Activated CD4-positive, alpha-beta T cell treated with anti-CD3 and anti-CD28 coated beads for 1 hour (primary cell): Measurements from ENCODE around the gene PHACTR2.
"Not testable (repeated sequence)": the region's sequence is repeated elsewhere in the genome, so short reads cannot be mapped to it uniquely, and the experiment has no call there.

Experiments
- DNase-seq: peaks from one replicate; pipeline ENCODE4 v3.0.0-alpha.2; 2020

Gene PHACTR2

GRCh38 chr6:143700684-143701348, 23.1 kb downstream of the PHACTR2 start:
- no peak for DNase-seq

DNA sequence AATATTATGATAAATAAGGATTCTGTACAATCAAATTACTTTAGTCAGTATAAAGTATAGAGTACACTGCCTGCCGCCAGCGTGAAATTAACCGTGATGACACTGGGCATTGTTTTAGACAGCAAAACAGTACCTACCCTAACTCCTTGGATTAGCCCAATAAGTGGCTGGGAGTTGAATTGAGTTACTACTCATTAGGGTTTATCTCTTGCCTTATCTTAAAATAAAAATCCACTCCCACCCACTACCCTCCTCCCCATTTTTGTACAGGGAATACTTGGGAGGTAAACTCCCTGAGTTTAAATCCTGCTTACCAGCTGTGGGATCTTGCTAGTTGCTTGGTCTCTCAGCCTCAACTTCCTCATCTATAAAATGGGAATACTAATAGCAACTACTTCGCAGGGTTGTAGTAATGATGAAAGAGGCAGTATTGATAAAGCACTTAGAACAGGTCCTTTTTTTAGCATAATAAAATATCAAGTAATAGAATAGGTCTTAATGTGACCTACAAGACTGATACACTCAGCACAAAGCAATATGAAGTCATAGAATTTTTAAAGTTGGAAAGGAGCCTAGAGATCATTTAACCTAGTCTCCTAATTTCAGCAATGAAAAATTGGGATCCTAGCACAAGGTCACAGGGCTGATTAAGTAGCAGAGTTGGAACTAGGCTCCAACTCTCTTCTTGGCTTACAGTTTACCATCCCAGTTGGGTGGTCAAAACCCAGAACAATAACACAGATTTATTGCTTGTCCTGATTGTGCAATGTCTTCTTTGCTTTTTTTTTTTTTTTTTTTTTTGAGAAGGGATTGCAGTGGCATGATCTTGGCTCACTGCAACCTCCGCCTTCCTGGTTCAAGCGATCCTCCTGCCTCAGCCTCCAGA, 23.8 kb downstream of the PHACTR2 start:
- no peak for DNase-seq

DNA sequence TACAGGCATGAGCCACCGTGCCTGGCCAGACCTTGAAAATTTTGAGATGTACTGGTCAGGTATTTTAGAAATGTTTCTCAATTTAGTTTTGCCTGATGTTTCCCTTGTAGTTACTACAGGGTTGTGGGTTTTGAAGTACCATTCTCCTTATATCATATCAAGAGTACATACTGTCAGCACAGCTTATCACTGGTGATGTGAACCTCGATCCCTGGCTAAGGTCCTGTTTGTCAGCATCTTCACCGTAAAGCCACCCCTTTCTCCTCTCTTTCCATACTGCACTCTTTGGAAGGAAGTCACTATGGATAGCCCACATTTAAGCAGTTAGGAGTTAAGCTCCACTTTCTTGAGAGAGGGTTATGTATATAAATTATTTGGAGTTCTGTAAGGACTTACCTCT, 27.8 kb downstream of the PHACTR2 start:
- no peak for DNase-seq

GRCh38 chr6:143707697-143708096, 29.9 kb downstream of the PHACTR2 start:
- DNase-seq = no peak

- no peak for DNase-seq
Observed at GRCh38 chr6:143708889-143709288, 31.1 kb downstream of the PHACTR2 start.

DNA sequence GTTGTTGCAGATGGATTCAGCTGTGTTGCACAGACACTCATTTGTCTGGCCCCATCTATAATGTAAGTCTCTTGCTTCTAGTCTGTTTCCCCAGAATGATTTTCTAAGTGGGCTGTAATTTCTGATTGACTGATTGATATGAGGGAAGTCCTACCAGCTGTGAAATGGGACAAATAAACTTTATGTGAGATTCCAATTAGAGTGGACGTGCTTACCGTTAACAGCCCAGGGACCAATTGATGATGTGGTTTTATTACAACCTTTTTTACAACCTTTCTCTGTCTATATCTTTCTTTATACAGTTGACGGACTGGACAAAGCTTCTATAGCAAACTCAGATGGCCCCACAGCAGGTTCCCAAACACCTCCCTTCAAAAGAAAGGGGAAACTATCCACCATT, 33.9 kb downstream of the PHACTR2 start:
- DNase-seq = no peak

DNA sequence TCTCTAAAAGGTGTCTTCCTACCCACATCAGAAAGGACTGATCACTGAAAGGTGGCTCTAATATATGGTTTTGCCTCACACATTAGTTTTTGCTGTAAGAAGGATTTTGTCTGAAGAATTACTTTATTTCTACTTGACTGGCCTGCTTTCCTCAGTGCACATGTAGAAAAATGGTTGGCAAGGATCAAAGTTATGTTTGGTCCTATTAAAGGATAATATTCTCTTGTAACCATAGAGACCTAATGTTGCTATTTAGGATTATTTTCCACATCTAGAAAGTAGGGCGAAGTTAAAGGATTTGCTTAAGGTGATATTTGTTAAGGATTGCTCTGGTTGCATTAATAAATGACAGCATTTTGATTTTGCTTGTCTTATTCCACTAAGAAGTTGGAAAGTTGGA, 40.7 kb downstream of the PHACTR2 start:
- no peak for DNase-seq

DNA sequence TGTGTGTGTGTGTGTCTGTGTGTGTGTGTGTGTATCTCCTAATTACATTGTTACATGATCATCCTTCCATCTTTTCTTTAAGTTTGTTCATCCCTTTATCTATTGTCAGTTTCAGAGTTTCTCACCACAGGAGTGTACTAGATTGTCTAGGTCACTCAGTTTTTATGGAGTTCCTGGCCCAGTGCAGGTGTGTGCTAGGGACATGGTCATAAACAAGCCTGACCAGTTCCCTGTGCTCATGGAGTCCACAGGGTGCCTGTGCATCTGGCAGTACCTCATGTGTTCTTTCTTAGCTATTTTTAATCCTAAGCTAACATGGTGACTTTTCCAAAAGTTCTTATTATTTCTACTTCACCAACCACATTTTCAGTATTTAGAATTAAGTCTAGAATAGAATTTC, 43.9 kb downstream of the PHACTR2 start:
- no peak for DNase-seq

- DNase-seq = no peak
Observed at GRCh38 chr6:143724876-143725275, 47.1 kb downstream of the PHACTR2 start.

- no peak for DNase-seq
Observed at GRCh38 chr6:143726015-143726647, 48.4 kb downstream of the PHACTR2 start.

GRCh38 chr6:143727035-143727434, 49.3 kb downstream of the PHACTR2 start:
- no peak for DNase-seq

- no peak for DNase-seq
Observed at GRCh38 chr6:143731789-143732188, 54.0 kb downstream of the PHACTR2 start.

DNA sequence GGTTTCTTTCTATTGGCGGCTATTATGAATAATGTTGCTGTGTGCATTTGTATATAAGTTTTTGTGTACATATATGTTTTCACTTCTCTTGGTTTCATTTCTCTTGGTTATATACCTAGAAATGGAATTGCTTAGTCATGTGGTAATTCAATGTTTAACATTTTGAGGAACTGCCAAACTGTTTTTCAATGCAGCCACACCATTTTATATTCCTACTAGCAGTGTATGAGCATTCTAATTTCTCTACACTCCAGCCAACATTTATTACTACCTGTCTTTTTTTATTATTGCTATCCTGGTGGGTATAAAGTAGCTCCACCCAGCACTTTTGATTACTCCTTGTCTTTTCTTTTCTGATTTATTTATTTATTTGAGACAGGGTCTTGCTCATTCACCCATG, 54.8 kb downstream of the PHACTR2 start:
- no peak for DNase-seq

GRCh38 chr6:143733510-143733909, 55.7 kb downstream of the PHACTR2 start:
- DNase-seq = no peak

- no peak for DNase-seq
Observed at GRCh38 chr6:143734641-143735063, 56.9 kb downstream of the PHACTR2 start.

- DNase-seq = not testable (repeated sequence)
Observed at GRCh38 chr6:143738072-143738690, 60.4 kb downstream of the PHACTR2 start.

GRCh38 chr6:143739341-143739851, 61.6 kb downstream of the PHACTR2 start:
- no peak for DNase-seq

DNA sequence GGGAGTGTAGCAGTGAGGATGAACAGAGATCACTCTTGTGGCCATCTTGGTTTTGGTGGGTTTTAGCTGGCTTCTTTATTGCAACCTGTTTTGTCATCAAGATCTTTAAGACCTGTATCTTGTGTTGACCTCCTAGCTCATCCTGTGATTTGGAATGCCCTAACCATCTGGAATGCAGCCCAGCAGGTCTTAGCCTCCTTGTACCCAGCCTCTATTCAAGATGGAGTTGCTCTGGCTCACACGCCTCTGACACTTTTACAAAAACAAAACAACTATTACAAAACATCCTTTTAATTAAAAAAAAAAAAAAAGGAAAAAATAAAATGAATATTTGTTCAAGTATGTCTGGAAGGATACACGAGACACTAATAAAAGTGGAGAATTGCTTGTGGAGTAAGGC, 62.4 kb downstream of the PHACTR2 start:
- no peak for DNase-seq

- DNase-seq = no peak
Observed at GRCh38 chr6:143741480-143741879, 63.7 kb downstream of the PHACTR2 start.

- DNase-seq = no peak
Observed at GRCh38 chr6:143742070-143742954, 64.5 kb downstream of the PHACTR2 start.

GRCh38 chr6:143742955-143743255, 65.1 kb downstream of the PHACTR2 start:
- DNase-seq = no peak
